ENCODE measurements around the gene ZNF117. TPM values are rescaled to one million over a fixed set of nuclear protein-coding genes. Genes with fewer than 3 reads are reported as not detected.

Gene ZNF117
- total and polyA plus RNA-seq, 2 experiments from 2014 or later: 4.8 to 20.0 TPM

GRCh38 chr7:64992971-64993370, 2.1 kb upstream of the ZNF117 start (continued):
- no peak for TF ChIP-seq ZNF462 (CRISPR knock-in tag; IDR thresholded peaks at IDR 0.05)
- TF ChIP-seq NANOG (IDR thresholded peaks at IDR 0.05; ENCODE audit: borderline replicate concordance): no peak

- no peak overlapping the region for H3K27ac ChIP-seq (ENCODE audit: low read depth)
- no peaks in the 10 kb centered on the region for H3K27me3 ChIP-seq (ENCODE audit: insufficient read depth)
- H2AFZ ChIP-seq: no peak overlapping the region
- H3K9me2 ChIP-seq (ENCODE audit: insufficient read depth): no peaks in the 10 kb centered on the region; the same call in 1 of the 2 replicates
- peaks cover 99% of the 10 kb centered on the region for H3K36me3 Mint-ChIP-seq (ENCODE audit: low read depth)
- no peaks in the 10 kb centered on the region for H3K4me1 Mint-ChIP-seq
- H3K79me2 ChIP-seq (replicated peaks; ENCODE audit: insufficient read depth): no peaks in the 10 kb centered on the region
- no peaks in the 10 kb centered on the region for H4K20me1 ChIP-seq (replicated peaks; ENCODE audit: insufficient read depth)
- H3K4me1 ChIP-seq (ENCODE audit: insufficient read depth): no peaks in the 10 kb centered on the region
- peaks cover 87% of the 10 kb centered on the region for H3K9me3 Mint-ChIP-seq
- no peaks in the 10 kb centered on the region for H3F3A ChIP-seq (replicated peaks; ENCODE audit: low read depth)
- no peak overlapping the region for H3K27ac Mint-ChIP-seq
- H3K4me3 ChIP-seq: no peak overlapping the region
- H3K27me3 Mint-ChIP-seq (ENCODE audit: insufficient read depth, low read depth, poor library complexity): peaks cover 2% of the 10 kb centered on the region
- H3K36me3 ChIP-seq (ENCODE audit: insufficient read depth): peaks cover 10% of the 10 kb centered on the region
- no peak for DNase-seq (ENCODE audit: low spot score)
- no peak for ATAC-seq
- no peak overlapping the region for H3K4me3 Mint-ChIP-seq
- no peak for TF ChIP-seq CREB1 (CRISPR knock-in tag; IDR thresholded peaks at IDR 0.05; ENCODE audit: low read depth)
- no peak for TF ChIP-seq STAT1 (IDR thresholded peaks at IDR 0.05; ENCODE audit: unreplicated experiment)
- no peak overlapping the region for H3K4me2 ChIP-seq
Observed at GRCh38 chr7:64990216-64990615, 620 bp downstream of the ZNF117 start.

All from GM23338 (cell line).